Measurements from ENCODE around the gene ZNF236.

Gene ZNF236

DNA sequence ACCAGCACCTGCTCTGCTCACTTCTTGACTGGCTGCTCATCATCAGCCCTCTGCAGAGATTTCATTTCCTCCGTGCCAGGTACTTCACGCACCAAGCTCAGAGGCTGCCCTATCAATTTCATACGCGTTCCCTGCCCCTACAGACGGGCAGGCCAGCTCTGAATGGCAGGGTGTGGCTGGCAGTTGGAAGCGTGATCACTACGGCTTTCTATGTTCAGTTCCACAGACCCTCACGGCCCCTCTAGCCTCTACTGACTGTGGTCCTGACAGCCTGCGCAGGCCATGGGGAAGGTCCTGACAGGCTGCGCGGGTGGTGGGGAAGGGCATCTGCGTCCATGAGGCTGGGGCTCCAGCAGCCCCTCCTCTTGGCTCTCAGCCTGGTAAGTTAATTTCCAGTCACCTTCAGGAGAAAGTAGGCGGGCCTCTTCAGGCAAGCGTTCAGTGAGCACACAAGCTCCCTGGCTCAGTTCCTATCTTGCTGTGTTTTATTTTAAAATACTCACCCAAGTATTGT lies 154.8 kb downstream of the ZNF236 start:
- Histone ChIP-seq H3F3A (ENCODE audit: insufficient read depth, low read length) (no peaks in the 10 kb centered on the region), H2AFZ (ENCODE audit: low read length) (no peak overlapping the region), H4K20me1 (ENCODE audit: insufficient read depth, low read length) (no peaks in the 10 kb centered on the region), H3K4me1 (ENCODE audit: insufficient read depth, low read length, severe bottlenecking) (peaks cover 79% of the 10 kb centered on the region), H3K9ac (ENCODE audit: low read length) (peak overlapping the region; percentile 38; the same call in 1 of the 2 replicates), H3K9me3 (ENCODE audit: low read length) (no peaks in the 10 kb centered on the region), H3K79me2 (ENCODE audit: insufficient read depth, low read length) (no peaks in the 10 kb centered on the region), H3K4me3 (ENCODE audit: low read depth, low read length, poor library complexity, severe bottlenecking) (peak overlapping the region; percentile 71), H3K27ac (ENCODE audit: low read depth, low read length, poor library complexity, severe bottlenecking) (peak overlapping the region; percentile 100), H3K4me2 (ENCODE audit: low read length) (peak overlapping the region; percentile 84; the same call in 1 of the 2 replicates), H3K9me2 (ENCODE audit: low read depth, low read length) (no peaks in the 10 kb centered on the region), H3K27me3 (ENCODE audit: insufficient read depth, low read length) (no peaks in the 10 kb centered on the region), H3K36me3 (ENCODE audit: insufficient read depth, low read length) (peaks cover 9% of the 10 kb centered on the region; the same call in 1 of the 2 replicates)
- no peak for TF ChIP-seq EZH2 (IDR thresholded peaks at IDR 0.05; ENCODE audit: borderline replicate concordance, low read length)

DNA sequence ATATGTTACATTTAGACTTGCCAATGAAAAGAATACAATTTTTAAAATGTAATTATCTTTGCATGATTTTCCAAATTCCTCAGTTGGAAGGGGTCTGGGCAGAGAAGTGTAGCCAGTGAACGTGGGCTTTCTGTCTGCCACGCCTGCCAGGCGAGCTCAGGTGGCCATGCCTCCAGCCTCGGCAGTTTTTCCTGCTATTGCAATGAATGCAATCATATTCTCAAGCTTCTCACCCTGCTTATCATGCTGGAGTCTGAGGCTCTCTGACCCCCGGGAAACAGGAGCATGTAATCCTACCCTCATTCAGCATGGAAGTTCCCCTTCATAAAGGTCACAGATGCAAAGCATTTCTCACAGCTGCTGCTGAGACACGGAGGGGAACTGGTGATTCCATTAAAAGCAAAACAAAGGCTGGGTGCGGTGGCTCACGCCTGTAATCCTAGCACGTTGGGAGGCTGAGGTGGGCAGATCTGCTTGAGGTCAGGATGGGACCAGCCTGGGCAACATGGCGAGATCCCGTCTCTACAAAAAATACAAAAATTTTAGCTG lies 155.4 kb downstream of the ZNF236 start:
- Histone ChIP-seq H3F3A (ENCODE audit: insufficient read depth, low read length) (no peaks in the 10 kb centered on the region), H3K4me1 (ENCODE audit: insufficient read depth, low read length, severe bottlenecking) (peaks cover 85% of the 10 kb centered on the region), H3K27me3 (ENCODE audit: insufficient read depth, low read length) (no peaks in the 10 kb centered on the region), H3K4me2 (ENCODE audit: low read length) (peak overlapping the region; percentile 84), H3K4me3 (ENCODE audit: low read depth, low read length, poor library complexity, severe bottlenecking) (peak overlapping the region; percentile 71), H3K36me3 (ENCODE audit: insufficient read depth, low read length) (peaks cover 14% of the 10 kb centered on the region; the same call in 1 of the 2 replicates), H2AFZ (ENCODE audit: low read length) (no peak overlapping the region), H3K27ac (ENCODE audit: low read depth, low read length, poor library complexity, severe bottlenecking) (peak overlapping the region; percentile 100), H3K9me2 (ENCODE audit: low read depth, low read length) (no peaks in the 10 kb centered on the region), H3K9me3 (ENCODE audit: low read length) (no peaks in the 10 kb centered on the region), H4K20me1 (ENCODE audit: insufficient read depth, low read length) (no peaks in the 10 kb centered on the region), H3K9ac (ENCODE audit: low read length) (peak overlapping the region; percentile 38; the same call in 1 of the 2 replicates), H3K79me2 (ENCODE audit: insufficient read depth, low read length) (no peaks in the 10 kb centered on the region)
- no peak for TF ChIP-seq EZH2 (IDR thresholded peaks at IDR 0.05; ENCODE audit: borderline replicate concordance, low read length)
- TF ChIP-seq, protein P1, sequence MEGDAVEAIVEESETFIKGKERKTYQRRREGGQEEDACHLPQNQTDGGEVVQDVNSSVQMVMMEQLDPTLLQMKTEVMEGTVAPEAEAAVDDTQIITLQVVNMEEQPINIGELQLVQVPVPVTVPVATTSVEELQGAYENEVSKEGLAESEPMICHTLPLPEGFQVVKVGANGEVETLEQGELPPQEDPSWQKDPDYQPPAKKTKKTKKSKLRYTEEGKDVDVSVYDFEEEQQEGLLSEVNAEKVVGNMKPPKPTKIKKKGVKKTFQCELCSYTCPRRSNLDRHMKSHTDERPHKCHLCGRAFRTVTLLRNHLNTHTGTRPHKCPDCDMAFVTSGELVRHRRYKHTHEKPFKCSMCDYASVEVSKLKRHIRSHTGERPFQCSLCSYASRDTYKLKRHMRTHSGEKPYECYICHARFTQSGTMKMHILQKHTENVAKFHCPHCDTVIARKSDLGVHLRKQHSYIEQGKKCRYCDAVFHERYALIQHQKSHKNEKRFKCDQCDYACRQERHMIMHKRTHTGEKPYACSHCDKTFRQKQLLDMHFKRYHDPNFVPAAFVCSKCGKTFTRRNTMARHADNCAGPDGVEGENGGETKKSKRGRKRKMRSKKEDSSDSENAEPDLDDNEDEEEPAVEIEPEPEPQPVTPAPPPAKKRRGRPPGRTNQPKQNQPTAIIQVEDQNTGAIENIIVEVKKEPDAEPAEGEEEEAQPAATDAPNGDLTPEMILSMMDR (IDR thresholded peaks at IDR 0.05; ENCODE audit: low read length), result no peak

DNA sequence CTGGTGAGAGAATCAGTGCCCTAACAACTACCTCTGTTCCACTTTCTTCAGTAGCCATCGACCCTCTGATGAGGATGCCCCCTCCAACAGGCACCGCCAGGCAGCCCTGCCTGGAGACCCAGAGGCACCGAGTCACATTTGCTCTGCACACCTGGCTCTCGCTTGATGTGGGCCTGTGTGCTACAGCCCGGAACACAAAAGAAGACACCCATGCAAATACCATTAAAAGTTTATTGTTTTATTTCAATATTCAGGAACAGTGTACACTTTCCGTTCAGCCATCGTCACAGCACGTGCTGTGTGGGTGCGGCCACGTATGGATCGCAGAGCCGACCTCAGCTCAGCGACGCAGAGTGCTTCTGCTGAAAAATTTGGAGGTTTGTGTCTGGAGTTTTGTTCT lies 156.3 kb downstream of the ZNF236 start:
- no peaks in the 10 kb centered on the region for H3F3A ChIP-seq (ENCODE audit: insufficient read depth, low read length)
- no peaks in the 10 kb centered on the region for H4K20me1 ChIP-seq (ENCODE audit: insufficient read depth, low read length)
- H3K9me3 ChIP-seq (ENCODE audit: low read length), result no peaks in the 10 kb centered on the region
- no peaks in the 10 kb centered on the region for H3K9me2 ChIP-seq (ENCODE audit: low read depth, low read length)
- H2AFZ ChIP-seq (ENCODE audit: low read length), result no peak overlapping the region
- no peaks in the 10 kb centered on the region for H3K27me3 ChIP-seq (ENCODE audit: insufficient read depth, low read length)
- H3K36me3 ChIP-seq (ENCODE audit: insufficient read depth, low read length), result peaks cover 19% of the 10 kb centered on the region
- peak overlapping the region; percentile 100 for H3K27ac ChIP-seq (ENCODE audit: low read depth, low read length, poor library complexity, severe bottlenecking)
- peaks cover 93% of the 10 kb centered on the region for H3K4me1 ChIP-seq (ENCODE audit: insufficient read depth, low read length, severe bottlenecking)
- H3K4me2 ChIP-seq (ENCODE audit: low read length), result peak overlapping the region; percentile 84
- H3K79me2 ChIP-seq (ENCODE audit: insufficient read depth, low read length), result no peaks in the 10 kb centered on the region
- H3K9ac ChIP-seq (ENCODE audit: low read length), result peak overlapping the region; percentile 82
- H3K4me3 ChIP-seq (ENCODE audit: low read depth, low read length, poor library complexity, severe bottlenecking), result peak overlapping the region; percentile 71
- no peak for TF ChIP-seq EZH2 (IDR thresholded peaks at IDR 0.05; ENCODE audit: borderline replicate concordance, low read length)
- TF ChIP-seq, protein P1 (IDR thresholded peaks at IDR 0.05; ENCODE audit: low read length), result no peak
